ENCODE measurements around the gene TRAPPC14. TPM values are rescaled to one million over a fixed set of nuclear protein-coding genes. Genes with fewer than 3 reads are reported as not detected.

TRAPPC14 gene
- total RNA-seq, 1 experiment from 2014 or later: 8.1 TPM

- no peak for DNase-seq (ENCODE audit: low read depth)
These were observed 15.4 kb upstream of the TRAPPC14 start for GRCh38 chr7:100173806-100174495.

GRCh38 chr7:100171840-100172239, 13.3 kb upstream of the TRAPPC14 start:
- DNase-seq (ENCODE audit: low read depth): no peak

GRCh38 chr7:100171087-100171681, 12.7 kb upstream of the TRAPPC14 start:
- DNase-seq (ENCODE audit: low read depth): no peak

- no peak for DNase-seq (ENCODE audit: low read depth)
These were observed 11.8 kb upstream of the TRAPPC14 start for GRCh38 chr7:100170101-100170897.

- no peak for DNase-seq (ENCODE audit: low read depth)
These were observed 10.8 kb upstream of the TRAPPC14 start for GRCh38 chr7:100169147-100169850.

GRCh38 chr7:100167912-100168323, 9.4 kb upstream of the TRAPPC14 start:
- DNase-seq (ENCODE audit: low read depth): peak; percentile 54

GRCh38 chr7:100166970-100167911, 8.7 kb upstream of the TRAPPC14 start:
- no peak for DNase-seq (ENCODE audit: low read depth)

- DNase-seq (ENCODE audit: low read depth): no peak
These were observed 7.9 kb upstream of the TRAPPC14 start for GRCh38 chr7:100166317-100166940.

GRCh38 chr7:100163871-100164270, 5.3 kb upstream of the TRAPPC14 start:
- no peak for DNase-seq (ENCODE audit: low read depth)

GRCh38 chr7:100163006-100163531, 4.5 kb upstream of the TRAPPC14 start:
- DNase-seq (ENCODE audit: low read depth): no peak

- no peak for DNase-seq (ENCODE audit: low read depth)
These were observed 1.5 kb upstream of the TRAPPC14 start for GRCh38 chr7:100160067-100160466.

- peak; percentile 34 for DNase-seq (ENCODE audit: low read depth)
These were observed 638 bp upstream of the TRAPPC14 start for GRCh38 chr7:100159099-100159623.

- peak; percentile 54 for DNase-seq (ENCODE audit: low read depth)
These were observed 942 bp downstream of the TRAPPC14 start for GRCh38 chr7:100157334-100158228.

- DNase-seq (ENCODE audit: low read depth): no peak
These were observed 1.5 kb downstream of the TRAPPC14 start for GRCh38 chr7:100157069-100157333.

- no peak for DNase-seq (ENCODE audit: low read depth)
These were observed 2.0 kb downstream of the TRAPPC14 start for GRCh38 chr7:100156331-100157068.

GRCh38 chr7:100155553-100156317, 2.8 kb downstream of the TRAPPC14 start:
- no peak for DNase-seq (ENCODE audit: low read depth)

GRCh38 chr7:100154651-100155491, 3.7 kb downstream of the TRAPPC14 start:
- DNase-seq (ENCODE audit: low read depth): no peak

Measured in RPMI7951 (cell line).